Measurements from ENCODE around the gene NINJ1. TPM values are rescaled to one million over a fixed set of nuclear protein-coding genes. Genes with fewer than 3 reads are reported as not detected.
A peak's percentile ranks its signal among the peaks of the same experiment; 100 is the strongest.

NINJ1 gene
- total and polyA plus RNA-seq, 2 of the 13 experiments (the other 11 are each of a cell fraction or from before 2014, with no cell fraction given): 81.2 to 92.1 TPM

GRCh38 chr9:93093877-93094657 lies 40.0 kb downstream of the NINJ1 start:
- H3K79me2 ChIP-seq (ENCODE audit: insufficient read depth, low read length): peaks cover 14% of the 10 kb centered on the region
- TF ChIP-seq MED13 (CRISPR knock-in tag; IDR thresholded peaks at IDR 0.05): no peak
- TF ChIP-seq ZNF124 (CRISPR knock-in tag; IDR thresholded peaks at IDR 0.05): no peak
- TF ChIP-seq TBX2 (CRISPR knock-in tag; IDR thresholded peaks at IDR 0.05; ENCODE audit: borderline replicate concordance): no peak
- no peak for TF ChIP-seq NAIF1 (CRISPR knock-in tag; IDR thresholded peaks at IDR 0.05; ENCODE audit: borderline replicate concordance)
- TF ChIP-seq NFIB (CRISPR knock-in tag; IDR thresholded peaks at IDR 0.05; ENCODE audit: borderline replicate concordance): no peak
- TF ChIP-seq ZNF263 (CRISPR knock-in tag; IDR thresholded peaks at IDR 0.05): peak; percentile 62; the same call in 1 of the 2 replicates
- TF ChIP-seq ONECUT2 (CRISPR knock-in tag; IDR thresholded peaks at IDR 0.05): no peak
- no peak for TF ChIP-seq HNRNPL (IDR thresholded peaks at IDR 0.05; ENCODE audit: low read depth, low read length)
- H3K36me3 ChIP-seq (replicated peaks in 1 of 2; ENCODE audit: control insufficient read depth in 1 of 2, insufficient read depth in 2 of 2, low read length in 2 of 2): no peaks in the 10 kb centered on the region
- DNase-seq (ENCODE audit: low spot score) (no peak), ATAC-seq (no peak), FAIRE-seq (no peak)
- intact Hi-C loops (cut with micrococcal nuclease; ENCODE audit: unreplicated experiment) (no loop called here), in situ Hi-C loops (cut with HindIII; ENCODE audit: extremely low pct_ligation_motif_present, low pct_unique_long_range_greater_than_20kb) (no loop called here)
- ChIA-PET POLR2A (interaction anchor here (2.3 to 3.4 kb wide), 2 partner anchors 26 to 40 kb away, joined by 9 to 21 read pairs; partner anchors contain the start of gene NINJ1), CTCF (ENCODE audit: low intra/inter-chr PET ratio, low total read pairs) (no interaction called here)
- H3K4me3 ChIP-seq (replicated peaks in 1 of 3; ENCODE audit: insufficient read depth in 1 of 3, low read depth in 2 of 3, low read length in 3 of 3): peak overlapping the region in 1 of 3 experiments; percentile 78; a peak in 1 of 6 replicates
- H3K27me3 ChIP-seq (ENCODE audit: control insufficient read depth in 1 of 2, insufficient read depth in 2 of 2, low read length in 2 of 2): peaks cover 0 to 5% of the 10 kb centered on the region in 2 experiments; a peak in 1 of 5 replicates
- H4K20me1 ChIP-seq (ENCODE audit: insufficient read depth, low read length): no peaks in the 10 kb centered on the region; the same call in 1 of the 2 replicates
- H3K4me2 ChIP-seq (ENCODE audit: low read depth, low read length): peak overlapping the region; percentile 82
- no peak overlapping the region for H2AFZ ChIP-seq (ENCODE audit: low read length)
- H3K27ac ChIP-seq (ENCODE audit: extremely low read length, insufficient read depth, low read length): no peak overlapping the region
- peaks cover 78% of the 10 kb centered on the region for H3K4me1 ChIP-seq (ENCODE audit: insufficient read depth, low read length)
- WGBS (ENCODE audit: low lambda C conversion rate): 72% methylated on average over 5 of the region's 7 CpGs
- no peaks in the 10 kb centered on the region for H3K9me3 ChIP-seq (ENCODE audit: low read length)
- BruUV-seq (replicated peaks): no TSS peak
- H3K9ac ChIP-seq (ENCODE audit: insufficient read depth, low read depth, low read length): no peak overlapping the region
